Measurements from ENCODE around the gene CA10. TPM values are rescaled to one million over a fixed set of nuclear protein-coding genes. Genes with fewer than 3 reads are reported as not detected.

CA10 gene
- total and polyA plus RNA-seq, 2 of the 4 experiments (the other 2 are of a cell fraction): not detected

DNA sequence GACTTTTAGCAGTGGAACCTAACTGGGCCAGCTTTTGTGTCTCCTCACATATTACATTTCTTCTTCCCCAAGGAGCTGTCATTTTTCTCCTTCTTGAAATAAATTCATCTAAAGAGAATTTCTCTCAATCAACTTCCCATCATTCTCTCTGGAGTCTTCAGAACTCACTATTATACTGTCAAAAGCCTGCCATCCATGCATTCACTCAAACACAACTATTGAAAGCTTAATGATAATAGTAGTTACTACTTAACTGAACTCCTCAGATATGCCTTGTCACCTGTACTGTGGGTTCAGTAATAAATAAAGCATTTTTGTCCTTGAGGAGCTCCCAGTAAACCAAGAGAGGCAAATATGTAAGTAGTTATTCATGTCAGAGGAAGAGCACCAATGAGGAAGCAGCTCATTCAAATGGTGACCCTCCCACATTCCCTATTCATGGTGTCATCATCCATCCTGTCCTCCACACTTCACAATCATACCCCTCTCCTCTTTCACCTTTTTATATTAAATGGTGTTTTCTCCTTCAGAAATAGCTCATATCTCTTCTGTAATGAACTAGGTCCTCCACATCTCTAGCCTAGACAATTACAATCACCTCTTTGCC lies 162.6 kb downstream of the CA10 start:
- intact Hi-C loops (cut with micrococcal nuclease) (no loop called here), in situ Hi-C loops (cut with MboI; ENCODE audit: low sequenced_read_pairs) (no loop called here), dilution Hi-C loops (cut with HindIII; ENCODE audit: low sequenced_read_pairs, unreplicated experiment) (no loop called here)
- Histone ChIP-seq H2BK20ac (ENCODE audit: low read depth, low read length) (no peak overlapping the region), H3K56ac (ENCODE audit: extremely low read depth, insufficient read depth, low read length) (no peak overlapping the region), H3K9me3 (ENCODE audit: control insufficient read depth, insufficient read depth, low read length) (peaks cover 3% of the 10 kb centered on the region), H3K18ac (ENCODE audit: low read depth, low read length) (no peak overlapping the region), H4K5ac (ENCODE audit: low read depth, low read length) (no peak overlapping the region), H2AK9ac (replicated peaks; ENCODE audit: low read depth, low read length, poor library complexity) (no peak overlapping the region), H2BK15ac (ENCODE audit: low read depth, low read length) (no peak overlapping the region), H3K9me1 (ENCODE audit: insufficient read depth, low read length) (no peaks in the 10 kb centered on the region), H2AFZ (replicated peaks; ENCODE audit: low read length, poor library complexity) (no peak overlapping the region), H3K4me3 (ENCODE audit: insufficient read depth, low read depth, low read length) (no peak overlapping the region), H2BK5ac (ENCODE audit: low read depth, low read length, poor library complexity, severe bottlenecking) (no peak overlapping the region), H3K79me1 (ENCODE audit: low read depth in 1 of 2, low read length in 2 of 2) (no peaks in the 10 kb centered on the region), H3K23ac (ENCODE audit: low read depth, low read length) (no peak overlapping the region), H4K91ac (ENCODE audit: insufficient read depth, low read depth, low read length) (no peak overlapping the region), H3K27ac (ENCODE audit: insufficient read depth, low read length) (no peak overlapping the region), H3K4ac (ENCODE audit: low read depth, low read length) (no peak overlapping the region), H4K8ac (ENCODE audit: low read depth in 2 of 2, low read length in 2 of 2) (no peak overlapping the region), H3K27me3 (ENCODE audit: control insufficient read depth, insufficient read depth, low read length) (no peaks in the 10 kb centered on the region), H3K4me2 (ENCODE audit: low read depth, low read length) (no peak overlapping the region), H2AK5ac (ENCODE audit: low read depth, low read length) (no peak overlapping the region), H3K4me1 (ENCODE audit: control insufficient read depth, insufficient read depth, low read length) (no peaks in the 10 kb centered on the region), H4K20me1 (ENCODE audit: insufficient read depth, low read length) (no peaks in the 10 kb centered on the region), H2BK120ac (ENCODE audit: low read depth, low read length) (no peak overlapping the region), H3K9ac (ENCODE audit: low read depth, low read length) (no peak overlapping the region), H3K36me3 (ENCODE audit: control insufficient read depth, insufficient read depth, low read length) (no peaks in the 10 kb centered on the region), H3K14ac (replicated peaks; ENCODE audit: low read depth, low read length) (no peak overlapping the region)
- CTCF ChIA-PET: no interaction called here
- no peak for DNase-seq
- POLR2A ChIA-PET (ENCODE audit: unreplicated experiment): no interaction called here
- no peak for ATAC-seq (ENCODE audit: low read depth)
- TF ChIP-seq POLR2A (IDR thresholded peaks at IDR 0.05; ENCODE audit: low read depth, low read length) (no peak), MAFK (IDR thresholded peaks at IDR 0.05; ENCODE audit: low read depth, low read length) (no peak), RCOR1 (IDR thresholded peaks at IDR 0.05; ENCODE audit: insufficient replicate concordance, low read length) (no peak), MXI1 (IDR thresholded peaks at IDR 0.05; ENCODE audit: borderline replicate concordance, low read depth, low read length) (no peak), ELK1 (IDR thresholded peaks at IDR 0.05; ENCODE audit: borderline replicate concordance, low read depth, low read length) (no peak), RFX5 (IDR thresholded peaks at IDR 0.05; ENCODE audit: low read depth, low read length) (no peak), CEBPB (IDR thresholded peaks at IDR 0.05; ENCODE audit: low read depth, low read length) (no peak)
- TF ChIP-seq, protein P1, sequence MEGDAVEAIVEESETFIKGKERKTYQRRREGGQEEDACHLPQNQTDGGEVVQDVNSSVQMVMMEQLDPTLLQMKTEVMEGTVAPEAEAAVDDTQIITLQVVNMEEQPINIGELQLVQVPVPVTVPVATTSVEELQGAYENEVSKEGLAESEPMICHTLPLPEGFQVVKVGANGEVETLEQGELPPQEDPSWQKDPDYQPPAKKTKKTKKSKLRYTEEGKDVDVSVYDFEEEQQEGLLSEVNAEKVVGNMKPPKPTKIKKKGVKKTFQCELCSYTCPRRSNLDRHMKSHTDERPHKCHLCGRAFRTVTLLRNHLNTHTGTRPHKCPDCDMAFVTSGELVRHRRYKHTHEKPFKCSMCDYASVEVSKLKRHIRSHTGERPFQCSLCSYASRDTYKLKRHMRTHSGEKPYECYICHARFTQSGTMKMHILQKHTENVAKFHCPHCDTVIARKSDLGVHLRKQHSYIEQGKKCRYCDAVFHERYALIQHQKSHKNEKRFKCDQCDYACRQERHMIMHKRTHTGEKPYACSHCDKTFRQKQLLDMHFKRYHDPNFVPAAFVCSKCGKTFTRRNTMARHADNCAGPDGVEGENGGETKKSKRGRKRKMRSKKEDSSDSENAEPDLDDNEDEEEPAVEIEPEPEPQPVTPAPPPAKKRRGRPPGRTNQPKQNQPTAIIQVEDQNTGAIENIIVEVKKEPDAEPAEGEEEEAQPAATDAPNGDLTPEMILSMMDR (conservative IDR thresholded peaks at IDR 0.05; ENCODE audit: low read depth, low read length): no peak
- no TSS peak for BruUV-seq (replicated peaks)
